ENCODE results near the gene NACA2. TPM values are rescaled to one million over a fixed set of nuclear protein-coding genes. Genes with fewer than 3 reads are reported as not detected.

Gene NACA2
- polyA plus RNA-seq, 1 donor (not counting 4 experiments of a cell fraction or from before 2014, with no cell fraction given): 0.79 TPM

- no peak for DNase-seq (ENCODE audit: low read depth, low spot score)
- Histone ChIP-seq H3K4me3 (ENCODE audit: control insufficient read depth in 2 of 3, extremely low read depth in 1 of 3, insufficient read depth in 2 of 3, low read depth in 1 of 3, low read length in 3 of 3) (no peak overlapping the region), H3K9me3 (ENCODE audit: control insufficient read depth, low read depth, low read length) (no peaks in the 10 kb centered on the region), H3K79me2 (ENCODE audit: control insufficient read depth, insufficient read depth, low read length) (no peaks in the 10 kb centered on the region), H2AFZ (ENCODE audit: control insufficient read depth, low read length) (no peak overlapping the region), H3K9ac (ENCODE audit: control insufficient read depth, extremely low read depth, insufficient read depth, low read length) (no peak overlapping the region), H4K20me1 (ENCODE audit: control insufficient read depth, extremely low read depth, insufficient read depth, low read length) (no peaks in the 10 kb centered on the region), H3K4me1 (ENCODE audit: control insufficient read depth, extremely low read depth, insufficient read depth, low read length) (no peaks in the 10 kb centered on the region), H3K27me3 (ENCODE audit: control insufficient read depth, extremely low read depth, insufficient read depth, low read length) (no peaks in the 10 kb centered on the region), H3K27ac (ENCODE audit: control insufficient read depth, insufficient read depth, low read length) (no peak overlapping the region), H3K4me2 (ENCODE audit: control insufficient read depth, extremely low read depth, insufficient read depth, low read depth, low read length) (no peak overlapping the region), H3K36me3 (ENCODE audit: control insufficient read depth in 2 of 2, extremely low read depth in 1 of 2, insufficient read depth in 2 of 2, low read length in 2 of 2) (no peaks in the 10 kb centered on the region), H3K9me1 (ENCODE audit: control insufficient read depth, extremely low read depth, insufficient read depth, low read length) (no peaks in the 10 kb centered on the region)
- dilution Hi-C loops (cut with MboI; ENCODE audit: extremely low pct_ligation_motif_present, low sequenced_read_pairs): no loop called here
- TF ChIP-seq, protein P1, sequence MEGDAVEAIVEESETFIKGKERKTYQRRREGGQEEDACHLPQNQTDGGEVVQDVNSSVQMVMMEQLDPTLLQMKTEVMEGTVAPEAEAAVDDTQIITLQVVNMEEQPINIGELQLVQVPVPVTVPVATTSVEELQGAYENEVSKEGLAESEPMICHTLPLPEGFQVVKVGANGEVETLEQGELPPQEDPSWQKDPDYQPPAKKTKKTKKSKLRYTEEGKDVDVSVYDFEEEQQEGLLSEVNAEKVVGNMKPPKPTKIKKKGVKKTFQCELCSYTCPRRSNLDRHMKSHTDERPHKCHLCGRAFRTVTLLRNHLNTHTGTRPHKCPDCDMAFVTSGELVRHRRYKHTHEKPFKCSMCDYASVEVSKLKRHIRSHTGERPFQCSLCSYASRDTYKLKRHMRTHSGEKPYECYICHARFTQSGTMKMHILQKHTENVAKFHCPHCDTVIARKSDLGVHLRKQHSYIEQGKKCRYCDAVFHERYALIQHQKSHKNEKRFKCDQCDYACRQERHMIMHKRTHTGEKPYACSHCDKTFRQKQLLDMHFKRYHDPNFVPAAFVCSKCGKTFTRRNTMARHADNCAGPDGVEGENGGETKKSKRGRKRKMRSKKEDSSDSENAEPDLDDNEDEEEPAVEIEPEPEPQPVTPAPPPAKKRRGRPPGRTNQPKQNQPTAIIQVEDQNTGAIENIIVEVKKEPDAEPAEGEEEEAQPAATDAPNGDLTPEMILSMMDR (optimal IDR thresholded peaks at IDR 0.05 in 1 of 3, IDR thresholded peaks at IDR 0.05 in 1 of 3, conservative IDR thresholded peaks at IDR 0.05 in 1 of 3; ENCODE audit: extremely low read depth in 1 of 3, insufficient read depth in 2 of 3, low read length in 3 of 3): no peak
- no peak for TF ChIP-seq EZH2 (IDR thresholded peaks at IDR 0.05; ENCODE audit: low read length)
- no peak for FAIRE-seq
These were observed 34.5 kb downstream of the NACA2 start for GRCh38 chr17:61556224-61557188.

- no peak overlapping the region for H3K27ac ChIP-seq (ENCODE audit: control insufficient read depth, insufficient read depth, low read length)
- dilution Hi-C loops (cut with MboI; ENCODE audit: extremely low pct_ligation_motif_present, low sequenced_read_pairs): no loop called here
- DNase-seq (ENCODE audit: low read depth, low spot score): no peak
- no peak overlapping the region for H2AFZ ChIP-seq (ENCODE audit: control insufficient read depth, low read length)
- H3K9me3 ChIP-seq (ENCODE audit: control insufficient read depth, low read depth, low read length): no peaks in the 10 kb centered on the region
- FAIRE-seq: no peak
- TF ChIP-seq, protein P1 (optimal IDR thresholded peaks at IDR 0.05 in 1 of 3, IDR thresholded peaks at IDR 0.05 in 1 of 3, conservative IDR thresholded peaks at IDR 0.05 in 1 of 3; ENCODE audit: extremely low read depth in 1 of 3, insufficient read depth in 2 of 3, low read length in 3 of 3): no peak
- TF ChIP-seq EZH2 (IDR thresholded peaks at IDR 0.05; ENCODE audit: low read length): no peak
- no peaks in the 10 kb centered on the region for H3K27me3 ChIP-seq (ENCODE audit: control insufficient read depth, extremely low read depth, insufficient read depth, low read length)
- H3K9ac ChIP-seq (ENCODE audit: control insufficient read depth, extremely low read depth, insufficient read depth, low read length): no peak overlapping the region
- no peaks in the 10 kb centered on the region for H4K20me1 ChIP-seq (ENCODE audit: control insufficient read depth, extremely low read depth, insufficient read depth, low read length)
- H3K4me2 ChIP-seq (ENCODE audit: control insufficient read depth, extremely low read depth, insufficient read depth, low read depth, low read length): no peak overlapping the region
- no peaks in the 10 kb centered on the region for H3K79me2 ChIP-seq (ENCODE audit: control insufficient read depth, insufficient read depth, low read length)
- H3K4me1 ChIP-seq (ENCODE audit: control insufficient read depth, extremely low read depth, insufficient read depth, low read length): no peaks in the 10 kb centered on the region
- H3K4me3 ChIP-seq (ENCODE audit: control insufficient read depth in 2 of 3, extremely low read depth in 1 of 3, insufficient read depth in 2 of 3, low read depth in 1 of 3, low read length in 3 of 3): no peak overlapping the region
- no peaks in the 10 kb centered on the region for H3K9me1 ChIP-seq (ENCODE audit: control insufficient read depth, extremely low read depth, insufficient read depth, low read length)
- H3K36me3 ChIP-seq (ENCODE audit: control insufficient read depth in 2 of 2, extremely low read depth in 1 of 2, insufficient read depth in 2 of 2, low read length in 2 of 2): no peaks in the 10 kb centered on the region
These were observed 35.9 kb downstream of the NACA2 start for GRCh38 chr17:61555127-61555566.

Data from keratinocyte (primary cell).